Ectodermal cell (in vitro differentiated cells): ENCODE results near the gene RTL10. TPM values are rescaled to one million over a fixed set of nuclear protein-coding genes. Genes with fewer than 3 reads are reported as not detected.
A peak's percentile ranks its signal among the peaks of the same experiment; 100 is the strongest.

ENCODE experiments used
- H3K27ac ChIP-seq: 2 replicates; pipeline ENCODE4 v1.7.0; 2013; ENCODE audit warnings: mild to moderate bottlenecking, low read depth, low read length; ENCODE audit not compliant: insufficient read depth, poor library complexity, severe bottlenecking
- H3K27me3 ChIP-seq: 2 replicates; pipeline ENCODE4 v1.7.0; 2013; ENCODE audit warnings: mild to moderate bottlenecking, low read length; ENCODE audit not compliant: insufficient read depth, control insufficient read depth, poor library complexity, severe bottlenecking
- H3K36me3 ChIP-seq: one replicate; pipeline ENCODE4 v1.7.0; 2013; ENCODE audit warnings: low read length; ENCODE audit not compliant: control insufficient read depth, insufficient read depth
- H3K4me1 ChIP-seq: one replicate; pipeline ENCODE4 v1.7.0; 2013; ENCODE audit warnings: low read length; ENCODE audit not compliant: control insufficient read depth, insufficient read depth
- H3K4me3 ChIP-seq: 2 replicates; pipeline ENCODE4 v1.7.0; 2013; ENCODE audit warnings: low read depth, low read length, control low read depth; ENCODE audit not compliant: insufficient read depth
- H3K9me3 ChIP-seq: 2 replicates; pipeline ENCODE4 v1.7.0; 2013; ENCODE audit warnings: mild to moderate bottlenecking, low read length, moderate library complexity; ENCODE audit not compliant: control insufficient read depth
- WGBS, 2 experiments: methylation state at CpG; one replicate each; pipeline ENCODE4 v1.1.7; 2013; ENCODE audit warnings: missing lambda C conversion rate in 2 of 2; 5-methylcytosine and 5-hydroxymethylcytosine counted together
- polyA plus RNA-seq, 4 experiments: library from polyadenylated mRNA; stranded (reverse); fragments of 50-300 nt; gene quantifications; one replicate each; pipeline ENCODE4 v1.2.3, GENCODE V29; 2013

The RTL10 gene
- polyA plus RNA-seq (2013, experiment 1 of 4): 14.6 TPM
- polyA plus RNA-seq (2013, experiment 2 of 4): 17.3 TPM
- polyA plus RNA-seq (2013, experiment 3 of 4): 12.7 TPM
- 14.2 TPM for polyA plus RNA-seq (2013, experiment 4 of 4)

- H3K4me3 ChIP-seq: peak within 1 kb of the TSS; percentile 79
- no peaks in the 10 kb centered on the region for H3K9me3 ChIP-seq
- H3K27me3 ChIP-seq: no peaks in the 10 kb centered on the region
- H3K36me3 ChIP-seq: peaks cover 9% of the 10 kb centered on the region
- H3K4me1 ChIP-seq: peaks cover 17% of the 10 kb centered on the region
- WGBS, 2 experiments: 1% methylated on average over 81 of the region's 81 CpGs
- peak within 1 kb of the TSS; percentile 11 for H3K27ac ChIP-seq
Observed at GRCh38 chr22:19854778-19855503, at the start of gene RTL10, which contains the start of gene GNB1L. RTL10 (minus strand) TSS chr22:19854874; CDS start chr22:19852261, 2,613 bp downstream. GNB1L (minus strand) TSS chr22:19854874; CDS start chr22:19821355, 33,519 bp downstream.

GRCh38 chr22:19904174-19904856, 49.6 kb upstream of the RTL10 start:
- no peak overlapping the region for H3K4me3 ChIP-seq
- H3K27me3 ChIP-seq: no peaks in the 10 kb centered on the region
- peaks cover 19% of the 10 kb centered on the region for H3K4me1 ChIP-seq
- no peaks in the 10 kb centered on the region for H3K36me3 ChIP-seq
- WGBS, 2 experiments: 83% methylated on average over 16 of the region's 16 CpGs
- no peaks in the 10 kb centered on the region for H3K9me3 ChIP-seq
- no peak overlapping the region for H3K27ac ChIP-seq

GRCh38 chr22:19903513-19903912, 48.8 kb upstream of the RTL10 start:
- no peak overlapping the region for H3K4me3 ChIP-seq
- no peaks in the 10 kb centered on the region for H3K9me3 ChIP-seq
- no peaks in the 10 kb centered on the region for H3K36me3 ChIP-seq
- H3K27ac ChIP-seq: no peak overlapping the region
- H3K4me1 ChIP-seq: peaks cover 19% of the 10 kb centered on the region
- no peaks in the 10 kb centered on the region for H3K27me3 ChIP-seq
- 61 to 65% methylated on average over 12 of the region's 12 CpGs for WGBS, 2 experiments

GRCh38 chr22:19903031-19903430, 48.4 kb upstream of the RTL10 start:
- Histone ChIP-seq H3K27me3 (no peaks in the 10 kb centered on the region), H3K4me1 (peaks cover 19% of the 10 kb centered on the region), H3K4me3 (no peak overlapping the region), H3K27ac (no peak overlapping the region), H3K9me3 (no peaks in the 10 kb centered on the region), H3K36me3 (no peaks in the 10 kb centered on the region)
- WGBS, 2 experiments: 58 to 62% methylated on average over 9 of the region's 9 CpGs

- Histone ChIP-seq H3K36me3 (no peaks in the 10 kb centered on the region), H3K27me3 (no peaks in the 10 kb centered on the region), H3K27ac (peak overlapping the region; percentile 52), H3K9me3 (no peaks in the 10 kb centered on the region), H3K4me3 (no peak overlapping the region), H3K4me1 (peaks cover 19% of the 10 kb centered on the region)
- 78 to 84% methylated on average over 7 of the region's 7 CpGs for WGBS, 2 experiments
Observed at GRCh38 chr22:19902245-19902715, 47.6 kb upstream of the RTL10 start.

GRCh38 chr22:19901577-19902244, 47.0 kb upstream of the RTL10 start:
- Histone ChIP-seq H3K27ac (no peak overlapping the region), H3K4me3 (no peak overlapping the region)
- WGBS, 2 experiments: 90 to 92% methylated on average over 11 of the region's 11 CpGs

GRCh38 chr22:19900707-19901436, 46.2 kb upstream of the RTL10 start:
- no peak overlapping the region for H3K4me3 ChIP-seq
- H3K4me1 ChIP-seq: peaks cover 19% of the 10 kb centered on the region
- H3K27ac ChIP-seq: no peak overlapping the region
- WGBS, 2 experiments: 93 to 94% methylated on average over 13 of the region's 13 CpGs
- H3K36me3 ChIP-seq: no peaks in the 10 kb centered on the region
- H3K9me3 ChIP-seq: no peaks in the 10 kb centered on the region
- H3K27me3 ChIP-seq: no peaks in the 10 kb centered on the region

More at GRCh38 chr22:19901577-19902244, 47.0 kb upstream of the RTL10 start:
- Histone ChIP-seq H3K27me3 (no peaks in the 10 kb centered on the region), H3K36me3 (no peaks in the 10 kb centered on the region), H3K4me1 (peaks cover 19% of the 10 kb centered on the region), H3K9me3 (no peaks in the 10 kb centered on the region)

- H3K4me1 ChIP-seq: peaks cover 19% of the 10 kb centered on the region
- H3K36me3 ChIP-seq: no peaks in the 10 kb centered on the region
- H3K9me3 ChIP-seq: no peaks in the 10 kb centered on the region
- 93 to 94% methylated on average over 16 of the region's 16 CpGs for WGBS, 2 experiments
- H3K27ac ChIP-seq: no peak overlapping the region
- no peak overlapping the region for H3K4me3 ChIP-seq
- H3K27me3 ChIP-seq: no peaks in the 10 kb centered on the region
Observed at GRCh38 chr22:19898831-19899567, 44.3 kb upstream of the RTL10 start.

- Histone ChIP-seq H3K27ac (no peak overlapping the region), H3K4me3 (no peak overlapping the region), H3K36me3 (no peaks in the 10 kb centered on the region), H3K4me1 (peaks cover 12% of the 10 kb centered on the region), H3K9me3 (no peaks in the 10 kb centered on the region), H3K27me3 (peaks cover under 1% of the 10 kb centered on the region)
- 86 to 87% methylated on average over 7 of the region's 7 CpGs for WGBS, 2 experiments
Observed at GRCh38 chr22:19898145-19898544, 43.5 kb upstream of the RTL10 start.
